ENCODE data around the gene SCARB1.

SCARB1 gene

DNA sequence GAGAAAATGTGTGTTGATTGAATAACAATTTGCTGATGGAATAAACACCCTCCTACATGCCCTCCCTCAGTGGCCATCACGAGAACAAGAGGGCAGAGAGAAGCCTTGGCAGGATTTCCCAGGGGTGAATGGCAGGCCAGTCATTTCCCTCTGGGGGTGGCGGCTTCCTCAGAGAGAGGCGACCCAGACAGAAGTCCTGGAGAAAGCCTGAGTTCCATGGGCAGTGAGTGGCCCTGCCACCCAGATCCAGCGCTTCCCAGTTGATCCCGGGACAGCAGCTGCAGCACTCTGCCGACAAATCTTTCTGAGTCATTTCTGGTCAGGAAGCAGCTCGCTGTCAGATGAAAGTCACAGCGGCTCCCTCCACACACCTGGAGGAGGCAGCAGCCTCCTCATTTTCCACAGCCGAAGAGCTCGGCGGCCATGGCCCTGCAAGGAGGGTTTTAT lies 123.0 kb downstream of the SCARB1 start:
- H3K27me3 ChIP-seq (ENCODE audit: control insufficient read depth, low read length): peaks cover 6% of the 10 kb centered on the region; the same call in 1 of the 2 replicates
- no peaks in the 10 kb centered on the region for H3K9me2 ChIP-seq (replicated peaks; ENCODE audit: control insufficient read depth, low read length)
- H4K20me1 ChIP-seq (ENCODE audit: control insufficient read depth, insufficient read depth, low read depth, low read length): no peaks in the 10 kb centered on the region
- H3F3A ChIP-seq (ENCODE audit: control insufficient read depth, insufficient read depth): no peaks in the 10 kb centered on the region
- H3K4me1 ChIP-seq (ENCODE audit: control insufficient read depth, low read length): no peaks in the 10 kb centered on the region
- no peaks in the 10 kb centered on the region for H3K9me3 ChIP-seq (ENCODE audit: control insufficient read depth, insufficient read depth, low read length)
- H3K4me2 ChIP-seq (ENCODE audit: low read length): no peak overlapping the region
- no peaks in the 10 kb centered on the region for H3K36me3 ChIP-seq (ENCODE audit: control insufficient read depth, low read length)
- H3K79me2 ChIP-seq (ENCODE audit: control insufficient read depth, low read length): no peaks in the 10 kb centered on the region
- H3K27ac ChIP-seq (ENCODE audit: low read depth, low read length): no peak overlapping the region
- TF ChIP-seq, protein P1, sequence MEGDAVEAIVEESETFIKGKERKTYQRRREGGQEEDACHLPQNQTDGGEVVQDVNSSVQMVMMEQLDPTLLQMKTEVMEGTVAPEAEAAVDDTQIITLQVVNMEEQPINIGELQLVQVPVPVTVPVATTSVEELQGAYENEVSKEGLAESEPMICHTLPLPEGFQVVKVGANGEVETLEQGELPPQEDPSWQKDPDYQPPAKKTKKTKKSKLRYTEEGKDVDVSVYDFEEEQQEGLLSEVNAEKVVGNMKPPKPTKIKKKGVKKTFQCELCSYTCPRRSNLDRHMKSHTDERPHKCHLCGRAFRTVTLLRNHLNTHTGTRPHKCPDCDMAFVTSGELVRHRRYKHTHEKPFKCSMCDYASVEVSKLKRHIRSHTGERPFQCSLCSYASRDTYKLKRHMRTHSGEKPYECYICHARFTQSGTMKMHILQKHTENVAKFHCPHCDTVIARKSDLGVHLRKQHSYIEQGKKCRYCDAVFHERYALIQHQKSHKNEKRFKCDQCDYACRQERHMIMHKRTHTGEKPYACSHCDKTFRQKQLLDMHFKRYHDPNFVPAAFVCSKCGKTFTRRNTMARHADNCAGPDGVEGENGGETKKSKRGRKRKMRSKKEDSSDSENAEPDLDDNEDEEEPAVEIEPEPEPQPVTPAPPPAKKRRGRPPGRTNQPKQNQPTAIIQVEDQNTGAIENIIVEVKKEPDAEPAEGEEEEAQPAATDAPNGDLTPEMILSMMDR (IDR thresholded peaks at IDR 0.05; ENCODE audit: low read depth, low read length, poor library complexity, severe bottlenecking): no peak
- TF ChIP-seq EZH2phosphoT487 (IDR thresholded peaks at IDR 0.05; ENCODE audit: borderline replicate concordance, low read length): no peak
- H3K4me3 ChIP-seq (ENCODE audit: low read length): no peak overlapping the region

- H3K36me3 ChIP-seq (ENCODE audit: control insufficient read depth, low read length): no peaks in the 10 kb centered on the region
- H4K20me1 ChIP-seq (ENCODE audit: control insufficient read depth, insufficient read depth, low read depth, low read length): no peaks in the 10 kb centered on the region
- no peaks in the 10 kb centered on the region for H3F3A ChIP-seq (ENCODE audit: control insufficient read depth, insufficient read depth)
- H3K9me2 ChIP-seq (replicated peaks; ENCODE audit: control insufficient read depth, low read length): no peaks in the 10 kb centered on the region
- no peak overlapping the region for H3K4me3 ChIP-seq (ENCODE audit: low read length)
- no peaks in the 10 kb centered on the region for H3K79me2 ChIP-seq (ENCODE audit: control insufficient read depth, low read length)
- no peak overlapping the region for H3K4me2 ChIP-seq (ENCODE audit: low read length)
- 0 out of 2 replicates have a peak, but pooled peaks cover under 1% of the 10 kb centered on the region for H3K27me3 ChIP-seq (ENCODE audit: control insufficient read depth, low read length)
- H3K27ac ChIP-seq (ENCODE audit: low read depth, low read length): no peak overlapping the region
- H3K4me1 ChIP-seq (ENCODE audit: control insufficient read depth, low read length): no peaks in the 10 kb centered on the region
- TF ChIP-seq EZH2phosphoT487 (IDR thresholded peaks at IDR 0.05; ENCODE audit: borderline replicate concordance, low read length): no peak
- TF ChIP-seq, protein P1 (IDR thresholded peaks at IDR 0.05; ENCODE audit: low read depth, low read length, poor library complexity, severe bottlenecking): no peak
- no peaks in the 10 kb centered on the region for H3K9me3 ChIP-seq (ENCODE audit: control insufficient read depth, insufficient read depth, low read length)
Measured at GRCh38 chr12:124739953-124740561, 123.6 kb downstream of the SCARB1 start.

GRCh38 chr12:124738636-124739467 lies 124.8 kb downstream of the SCARB1 start:
- Histone ChIP-seq H3K4me3 (ENCODE audit: low read length) (no peak overlapping the region), H3K27ac (ENCODE audit: low read depth, low read length) (no peak overlapping the region), H4K20me1 (ENCODE audit: control insufficient read depth, insufficient read depth, low read depth, low read length) (no peaks in the 10 kb centered on the region), H3K36me3 (ENCODE audit: control insufficient read depth, low read length) (no peaks in the 10 kb centered on the region), H3K79me2 (ENCODE audit: control insufficient read depth, low read length) (no peaks in the 10 kb centered on the region), H3K9me2 (replicated peaks; ENCODE audit: control insufficient read depth, low read length) (no peaks in the 10 kb centered on the region), H3F3A (ENCODE audit: control insufficient read depth, insufficient read depth) (no peaks in the 10 kb centered on the region), H3K4me2 (ENCODE audit: low read length) (no peak overlapping the region), H3K9me3 (ENCODE audit: control insufficient read depth, insufficient read depth, low read length) (no peaks in the 10 kb centered on the region), H3K27me3 (ENCODE audit: control insufficient read depth, low read length) (no peaks in the 10 kb centered on the region), H3K4me1 (ENCODE audit: control insufficient read depth, low read length) (no peaks in the 10 kb centered on the region)
- TF ChIP-seq EZH2phosphoT487 (IDR thresholded peaks at IDR 0.05; ENCODE audit: borderline replicate concordance, low read length): no peak
- TF ChIP-seq, protein P1 (IDR thresholded peaks at IDR 0.05; ENCODE audit: low read depth, low read length, poor library complexity, severe bottlenecking): no peak
